LHCN-M2 (cell line): ENCODE measurements around the gene REEP2. TPM values are rescaled to one million over a fixed set of nuclear protein-coding genes. Genes with fewer than 3 reads are reported as not detected.
A peak's percentile ranks its signal among the peaks of the same experiment; 100 is the strongest.
"Not testable (repeated sequence)": the region's sequence is repeated elsewhere in the genome, so short reads cannot be mapped to it uniquely, and the experiment has no call there.

Experiments
- DNase-seq: peaks from one replicate; pipeline ENCODE4 v3.0.0-alpha.2; 2012; ENCODE audit warnings: low read depth
- total RNA-seq: library from RNA; depleted of rRNA; stranded (reverse); fragments of >200 nt; gene quantifications from 2 replicates; pipeline ENCODE4 v1.2.3, GENCODE V29; 2014

The REEP2 gene
- total RNA-seq, 1 experiment from 2014 or later: 11.0 TPM

GRCh38 chr5:138466125-138466899 is 27.5 kb downstream of the REEP2 start:
- DNase-seq: no peak

- DNase-seq: no peak
Observed at GRCh38 chr5:138466900-138467710, 28.2 kb downstream of the REEP2 start.

GRCh38 chr5:138467711-138468132 is 28.9 kb downstream of the REEP2 start:
- DNase-seq: no peak

GRCh38 chr5:138468133-138468965 is 29.5 kb downstream of the REEP2 start:
- DNase-seq: no peak

- DNase-seq: no peak
Observed at GRCh38 chr5:138468966-138469539, 30.2 kb downstream of the REEP2 start.

GRCh38 chr5:138469540-138470321 is 30.9 kb downstream of the REEP2 start:
- no peak for DNase-seq

- DNase-seq: no peak
Observed at GRCh38 chr5:138470322-138471051, 31.6 kb downstream of the REEP2 start.

- DNase-seq: no peak
Observed at GRCh38 chr5:138471052-138471361, 32.1 kb downstream of the REEP2 start.

GRCh38 chr5:138472353-138472752 is 33.5 kb downstream of the REEP2 start:
- no peak for DNase-seq

GRCh38 chr5:138473151-138473550 is 34.3 kb downstream of the REEP2 start:
- not testable (repeated sequence) for DNase-seq

- DNase-seq: no peak
Observed at GRCh38 chr5:138476918-138477317, 38.1 kb downstream of the REEP2 start.

GRCh38 chr5:138482638-138483037 is 43.8 kb downstream of the REEP2 start:
- no peak for DNase-seq

- DNase-seq: peak; percentile 59
Observed at GRCh38 chr5:138488481-138488945, 49.7 kb downstream of the REEP2 start.

- peak; percentile 37 for DNase-seq
Observed at GRCh38 chr5:138489683-138490061, 50.8 kb downstream of the REEP2 start.

- DNase-seq: no peak
Observed at GRCh38 chr5:138490648-138491283, 51.9 kb downstream of the REEP2 start.

- DNase-seq: no peak
Observed at GRCh38 chr5:138491284-138491648, 52.4 kb downstream of the REEP2 start.

GRCh38 chr5:138491669-138492559 is 53.1 kb downstream of the REEP2 start:
- peak; percentile 79 for DNase-seq

- DNase-seq: no peak
Observed at GRCh38 chr5:138492560-138493045, 53.7 kb downstream of the REEP2 start.
